GM06990 (cell line): ENCODE data around the gene LDLRAD4.

Experiments used
- DNase-seq: peaks from one replicate; pipeline ENCODE4 v3.0.0-alpha.2; 2011; ENCODE audit not compliant: insufficient read length; ENCODE audit errors: extremely low read depth
- H3K27me3 ChIP-seq: replicated peaks from 2 replicates; pipeline ENCODE4 v1.6.0; 2011; ENCODE audit warnings: low read length; ENCODE audit not compliant: control insufficient read depth, insufficient read depth
- H3K36me3 ChIP-seq: 2 replicates; pipeline ENCODE4 v1.5.1; 2011; ENCODE audit warnings: low read length; ENCODE audit not compliant: control insufficient read depth, insufficient read depth
- H3K4me3 ChIP-seq: replicated peaks from 2 replicates; pipeline ENCODE4 v1.5.1; 2011; ENCODE audit warnings: low read depth, mild to moderate bottlenecking, control low read depth, low read length
- TF ChIP-seq, protein P1 (sequence below): IDR thresholded peaks from 2 replicates; pipeline ENCODE4 v1.5.1; 2011; ENCODE audit warnings: low read length, control low read depth, mild to moderate bottlenecking, inconsistent platforms; ENCODE audit not compliant: insufficient read depth, poor library complexity, severe bottlenecking

LDLRAD4 gene

DNA sequence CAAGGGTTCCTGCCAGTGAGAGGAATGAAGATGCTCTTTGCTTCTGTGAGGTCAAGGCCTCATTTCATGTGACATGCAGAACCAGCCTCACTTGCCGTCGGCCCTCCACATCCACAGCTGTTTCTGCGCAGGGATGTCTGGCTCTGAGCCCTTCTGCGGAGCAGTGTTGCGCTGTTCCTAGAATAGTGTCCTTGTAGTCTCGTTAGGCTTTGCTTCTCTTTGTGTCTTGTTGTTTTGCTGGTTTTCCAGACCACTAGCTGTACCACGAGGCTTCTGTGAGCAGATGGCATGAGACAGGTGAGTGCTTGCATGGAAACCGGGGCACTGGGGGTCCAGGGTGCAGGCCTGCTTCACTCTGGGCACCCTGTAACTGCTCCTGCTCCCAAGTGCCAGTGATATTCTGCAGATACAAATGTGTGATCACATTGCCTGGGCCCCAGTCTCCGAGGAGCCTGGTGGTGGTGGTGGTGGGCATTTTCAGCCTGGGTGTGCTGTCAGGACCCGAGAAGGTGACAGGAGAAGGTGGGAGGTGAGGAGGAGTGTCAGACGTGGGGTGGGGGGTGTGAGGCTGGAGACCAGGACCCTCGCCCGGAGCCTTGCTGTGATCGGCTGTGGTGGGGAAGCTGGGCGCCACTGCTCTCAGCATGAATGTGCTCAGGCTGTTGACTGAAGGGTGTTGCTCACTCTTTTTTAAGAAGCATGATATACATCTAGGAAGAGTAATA is 34.3 kb downstream of the LDLRAD4 start:
- Histone ChIP-seq H3K36me3 (no peaks in the 10 kb centered on the region), H3K4me3 (no peak overlapping the region), H3K27me3 (no peaks in the 10 kb centered on the region; the same call in none of the 2 replicates)
- TF ChIP-seq, protein P1, sequence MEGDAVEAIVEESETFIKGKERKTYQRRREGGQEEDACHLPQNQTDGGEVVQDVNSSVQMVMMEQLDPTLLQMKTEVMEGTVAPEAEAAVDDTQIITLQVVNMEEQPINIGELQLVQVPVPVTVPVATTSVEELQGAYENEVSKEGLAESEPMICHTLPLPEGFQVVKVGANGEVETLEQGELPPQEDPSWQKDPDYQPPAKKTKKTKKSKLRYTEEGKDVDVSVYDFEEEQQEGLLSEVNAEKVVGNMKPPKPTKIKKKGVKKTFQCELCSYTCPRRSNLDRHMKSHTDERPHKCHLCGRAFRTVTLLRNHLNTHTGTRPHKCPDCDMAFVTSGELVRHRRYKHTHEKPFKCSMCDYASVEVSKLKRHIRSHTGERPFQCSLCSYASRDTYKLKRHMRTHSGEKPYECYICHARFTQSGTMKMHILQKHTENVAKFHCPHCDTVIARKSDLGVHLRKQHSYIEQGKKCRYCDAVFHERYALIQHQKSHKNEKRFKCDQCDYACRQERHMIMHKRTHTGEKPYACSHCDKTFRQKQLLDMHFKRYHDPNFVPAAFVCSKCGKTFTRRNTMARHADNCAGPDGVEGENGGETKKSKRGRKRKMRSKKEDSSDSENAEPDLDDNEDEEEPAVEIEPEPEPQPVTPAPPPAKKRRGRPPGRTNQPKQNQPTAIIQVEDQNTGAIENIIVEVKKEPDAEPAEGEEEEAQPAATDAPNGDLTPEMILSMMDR = no peak
- no peak for DNase-seq

DNA sequence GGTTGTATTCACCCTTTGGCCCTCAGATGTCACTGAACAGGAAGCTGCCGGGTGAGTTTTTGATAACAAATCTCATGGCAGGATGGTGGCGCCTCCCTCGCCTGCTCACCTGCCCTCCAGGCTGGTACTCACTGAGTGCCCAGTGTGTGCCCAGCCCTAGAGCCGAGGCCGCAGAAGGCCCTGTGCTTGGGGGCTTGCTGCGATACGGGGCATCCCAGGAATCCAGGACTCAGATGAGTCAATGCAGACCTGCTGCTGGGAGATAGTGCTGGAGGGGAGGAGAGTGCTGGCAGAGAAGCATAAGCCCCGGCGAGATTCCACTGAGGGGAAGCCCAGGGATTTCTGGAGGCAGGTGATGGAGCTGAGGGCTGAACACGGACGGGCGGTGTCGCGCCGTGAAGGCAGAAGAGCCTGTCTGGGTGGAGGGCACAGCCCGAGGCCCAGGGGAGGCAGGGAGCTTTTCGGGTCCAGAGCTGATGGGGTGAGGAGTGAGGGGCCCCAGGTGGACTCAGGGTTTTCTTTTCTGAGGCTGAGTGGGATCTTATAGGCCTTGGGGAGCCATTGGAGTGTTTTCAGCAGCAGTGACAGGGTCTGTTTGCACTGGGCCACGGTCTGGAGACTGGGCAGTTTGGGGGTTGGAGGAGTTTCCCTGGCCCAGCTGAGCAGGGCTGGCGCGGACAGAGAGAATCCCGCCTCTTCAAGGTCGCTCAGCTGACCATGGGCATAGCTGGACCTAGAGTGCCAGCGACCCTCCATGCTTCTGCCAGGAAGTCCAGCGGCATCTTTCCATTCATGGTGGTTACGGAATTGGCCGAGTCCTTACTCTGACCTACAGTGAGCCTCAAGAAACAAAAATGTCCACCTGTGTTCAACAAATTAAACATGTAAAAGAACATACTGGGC is 35.5 kb downstream of the LDLRAD4 start:
- Histone ChIP-seq H3K27me3 (no peaks in the 10 kb centered on the region; the same call in none of the 2 replicates), H3K4me3 (no peak overlapping the region), H3K36me3 (no peaks in the 10 kb centered on the region)
- TF ChIP-seq, protein P1 = no peak
- no peak for DNase-seq

- Histone ChIP-seq H3K36me3 (no peaks in the 10 kb centered on the region), H3K4me3 (no peak overlapping the region), H3K27me3 (no peaks in the 10 kb centered on the region; the same call in none of the 2 replicates)
- TF ChIP-seq, protein P1 = no peak
- DNase-seq = no peak
Observed at GRCh38 chr18:13254971-13255927, 36.7 kb downstream of the LDLRAD4 start.

DNA sequence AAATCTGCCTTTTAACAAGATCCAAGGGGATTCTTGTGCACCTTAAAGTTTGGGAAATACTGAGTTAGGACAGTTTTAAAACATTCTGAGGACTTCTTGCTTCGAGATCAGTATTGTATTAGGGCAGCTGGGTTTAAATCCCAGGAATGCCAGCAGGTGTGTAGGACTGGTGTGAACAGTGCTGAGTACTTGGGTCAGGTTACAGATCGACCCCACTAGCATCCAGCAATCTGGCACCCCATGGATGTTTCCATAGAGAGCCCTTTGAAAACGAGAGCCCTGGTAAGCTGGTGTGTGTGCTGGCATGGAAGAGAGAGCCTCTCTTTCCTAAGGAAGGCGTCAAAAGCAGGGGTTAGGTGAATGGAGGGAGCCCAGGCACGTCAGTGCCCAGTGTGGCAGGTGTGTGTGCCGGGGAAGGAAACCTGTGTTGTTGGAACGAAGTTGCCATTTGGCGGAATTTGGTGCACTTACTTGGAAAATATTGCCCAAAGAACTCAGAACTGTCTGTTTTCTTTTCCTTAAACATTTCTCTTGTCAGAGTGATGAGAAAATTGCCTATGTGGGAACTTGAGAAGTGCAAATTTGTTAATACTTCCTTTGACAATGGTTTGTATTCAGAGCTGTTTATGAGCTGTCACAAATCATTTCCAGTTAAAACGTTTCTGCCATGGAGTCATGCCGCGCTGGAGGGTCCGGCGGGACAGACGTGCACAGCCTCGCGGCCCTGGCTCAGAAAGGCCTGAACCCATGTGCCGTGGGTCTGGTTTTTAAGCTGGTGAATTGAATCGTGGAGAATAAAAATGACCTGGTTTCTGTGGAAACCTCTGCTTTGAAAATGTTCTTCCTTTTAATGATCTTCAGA is 38.1 kb downstream of the LDLRAD4 start:
- Histone ChIP-seq H3K36me3 (no peaks in the 10 kb centered on the region), H3K4me3 (no peak overlapping the region), H3K27me3 (no peaks in the 10 kb centered on the region; the same call in none of the 2 replicates)
- DNase-seq = no peak
- TF ChIP-seq, protein P1 = no peak
